Mucosa of rectum (tissue), 2 donors: ENCODE results near the gene VPS13D.

Source experiments
- H3K27ac ChIP-seq, 2 donors: one replicate each; pipeline ENCODE4 v1.7.0; 2013; ENCODE audit warnings: inconsistent platforms in 2 of 2, low read depth in 2 of 2, low read length in 2 of 2
- H3K27me3 ChIP-seq, 2 donors: one replicate each; pipeline ENCODE4 v1.7.0; 2013; ENCODE audit warnings: low read length in 2 of 2; ENCODE audit not compliant: control insufficient read depth in 2 of 2, insufficient read depth in 2 of 2
- H3K36me3 ChIP-seq, 2 donors: one replicate each; pipeline ENCODE4 v1.7.0; 2013; ENCODE audit warnings: low read length in 2 of 2; ENCODE audit not compliant: control insufficient read depth in 2 of 2, insufficient read depth in 2 of 2
- H3K4me1 ChIP-seq, 2 donors: one replicate each; pipeline ENCODE4 v1.7.0; 2013; ENCODE audit warnings: low read length in 2 of 2, mild to moderate bottlenecking in 1 of 2; ENCODE audit not compliant: control insufficient read depth in 2 of 2, insufficient read depth in 2 of 2
- H3K4me3 ChIP-seq, 2 donors: one replicate each; pipeline ENCODE4 v1.7.0; 2013; ENCODE audit warnings: low read length in 2 of 2
- H3K9ac ChIP-seq, 2 donors: one replicate each; pipeline ENCODE4 v1.7.0; 2013; ENCODE audit warnings: low read length in 2 of 2, low read depth in 1 of 2, mild to moderate bottlenecking in 1 of 2
- H3K9me3 ChIP-seq, 2 donors: one replicate each; pipeline ENCODE4 v1.7.0; 2013; ENCODE audit warnings: low read length in 2 of 2; ENCODE audit not compliant: control insufficient read depth in 2 of 2
- donor health status: healthy.
- donor health status: Normal muscosa, but diverticular disease.

VPS13D gene

GRCh38 chr1:12549460-12550349 lies 319.9 kb downstream of the VPS13D start:
- Histone ChIP-seq H3K27ac (peak overlapping the region; percentile 48 to 67), H3K4me3 (peak overlapping the region in 1 of 2 donors; percentile 16), H3K9me3 (no peaks in the 10 kb centered on the region), H3K4me1 (peaks cover 9 to 11% of the 10 kb centered on the region in 2 donors), H3K9ac (peak overlapping the region; percentile 6 to 8), H3K27me3 (no peaks in the 10 kb centered on the region), H3K36me3 (no peaks in the 10 kb centered on the region)

DNA sequence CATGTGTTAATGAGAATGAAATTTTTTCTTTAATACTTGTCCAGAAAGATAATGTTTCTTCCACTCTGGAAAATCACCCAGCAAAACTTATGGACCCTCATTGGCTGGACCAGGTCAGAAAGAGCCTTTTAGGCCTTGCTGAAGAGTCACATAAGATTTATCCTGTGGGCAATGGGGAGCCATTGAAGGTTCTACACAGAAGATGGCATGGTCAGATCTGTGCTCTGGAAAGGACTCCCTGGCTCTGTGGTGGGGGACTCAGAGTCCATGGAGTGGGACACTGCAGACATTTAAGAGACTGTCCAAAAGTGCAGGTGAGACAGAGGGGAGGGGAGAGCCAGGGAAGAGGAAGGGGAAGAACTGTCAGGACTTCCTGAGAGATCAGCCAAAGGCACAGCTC lies 321.8 kb downstream of the VPS13D start:
- H3K9ac ChIP-seq, result no peak overlapping the region
- H3K27me3 ChIP-seq, result no peaks in the 10 kb centered on the region
- no peaks in the 10 kb centered on the region for H3K36me3 ChIP-seq
- H3K4me3 ChIP-seq, result no peak overlapping the region
- H3K9me3 ChIP-seq, result no peaks in the 10 kb centered on the region
- H3K27ac ChIP-seq, result no peak overlapping the region
- peaks cover 9 to 11% of the 10 kb centered on the region in 2 donors for H3K4me1 ChIP-seq

DNA sequence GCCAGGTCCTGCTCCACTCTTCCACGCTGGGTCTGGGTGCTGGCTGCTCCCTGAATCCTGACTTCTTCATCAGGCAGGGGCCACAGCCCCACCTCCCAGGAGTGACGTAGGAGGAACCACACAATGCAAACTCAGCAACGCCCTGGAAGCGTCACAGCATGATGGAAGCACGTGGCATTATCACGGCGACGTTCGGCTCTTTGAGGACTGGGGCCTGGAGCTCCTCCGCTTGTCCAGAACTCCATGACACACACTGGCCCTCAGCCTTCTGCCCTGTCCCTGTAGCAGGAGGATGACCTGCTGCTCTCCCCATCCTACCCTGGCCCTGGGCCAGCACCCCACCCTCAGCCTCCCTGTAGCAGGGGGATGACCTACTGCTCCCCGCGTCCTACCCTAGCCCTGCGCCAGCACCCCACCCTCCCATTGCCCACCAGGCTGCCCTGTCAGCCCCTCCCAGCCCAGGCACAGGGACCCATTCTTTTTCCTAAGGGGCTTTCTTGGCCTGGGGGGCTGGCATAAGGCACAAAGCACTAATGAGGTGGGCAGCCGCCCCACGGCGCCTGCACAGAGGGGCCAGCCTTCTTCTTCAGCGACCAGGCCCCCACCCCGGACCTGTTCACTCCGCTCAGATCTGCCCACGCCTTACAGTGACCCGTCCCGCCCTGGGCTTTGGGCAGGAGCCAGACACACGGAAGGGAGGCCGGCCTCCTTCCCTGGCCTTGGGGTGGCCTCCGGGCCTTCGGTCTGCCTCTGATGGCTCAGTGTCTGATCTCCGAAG lies 322.5 kb downstream of the VPS13D start:
- Histone ChIP-seq H3K9ac (no peak overlapping the region), H3K4me1 (peaks cover 9 to 15% of the 10 kb centered on the region in 2 donors), H3K27me3 (no peaks in the 10 kb centered on the region), H3K4me3 (no peak overlapping the region), H3K27ac (no peak overlapping the region), H3K36me3 (no peaks in the 10 kb centered on the region), H3K9me3 (no peaks in the 10 kb centered on the region)

GRCh38 chr1:12552951-12553921 lies 323.4 kb downstream of the VPS13D start:
- H3K9me3 ChIP-seq, result no peaks in the 10 kb centered on the region
- no peak overlapping the region for H3K9ac ChIP-seq
- no peak overlapping the region for H3K4me3 ChIP-seq
- no peaks in the 10 kb centered on the region for H3K27me3 ChIP-seq
- H3K27ac ChIP-seq, result no peak overlapping the region
- H3K36me3 ChIP-seq, result no peaks in the 10 kb centered on the region
- peaks cover 6 to 12% of the 10 kb centered on the region in 2 donors for H3K4me1 ChIP-seq

GRCh38 chr1:12553963-12554362 lies 324.1 kb downstream of the VPS13D start:
- Histone ChIP-seq H3K27ac (no peak overlapping the region), H3K27me3 (no peaks in the 10 kb centered on the region), H3K9me3 (no peaks in the 10 kb centered on the region), H3K36me3 (no peaks in the 10 kb centered on the region), H3K4me1 (peaks cover 6 to 10% of the 10 kb centered on the region in 2 donors), H3K9ac (no peak overlapping the region), H3K4me3 (no peak overlapping the region)

- Histone ChIP-seq H3K36me3 (no peaks in the 10 kb centered on the region), H3K4me1 (peaks cover under 1 to 4% of the 10 kb centered on the region in 2 donors), H3K27me3 (no peaks in the 10 kb centered on the region), H3K27ac (no peak overlapping the region), H3K9me3 (no peaks in the 10 kb centered on the region), H3K4me3 (no peak overlapping the region), H3K9ac (no peak overlapping the region)
Measured at GRCh38 chr1:12554521-12555305, 324.9 kb downstream of the VPS13D start.

GRCh38 chr1:12555411-12556367 lies 325.9 kb downstream of the VPS13D start:
- H3K4me1 ChIP-seq, result peaks cover 0 to 4% of the 10 kb centered on the region in 2 donors
- peak overlapping the region; percentile 17 to 64 for H3K27ac ChIP-seq
- H3K27me3 ChIP-seq, result no peaks in the 10 kb centered on the region
- no peak overlapping the region for H3K4me3 ChIP-seq
- H3K36me3 ChIP-seq, result no peaks in the 10 kb centered on the region
- no peaks in the 10 kb centered on the region for H3K9me3 ChIP-seq
- H3K9ac ChIP-seq, result no peak overlapping the region

- Histone ChIP-seq H3K4me3 (no peak overlapping the region), H3K27me3 (no peaks in the 10 kb centered on the region), H3K27ac (peak overlapping the region; percentile 63 to 64), H3K36me3 (no peaks in the 10 kb centered on the region), H3K4me1 (peaks cover 0 to 4% of the 10 kb centered on the region in 2 donors), H3K9ac (no peak overlapping the region), H3K9me3 (no peaks in the 10 kb centered on the region)
Measured at GRCh38 chr1:12556368-12556930, 326.6 kb downstream of the VPS13D start.
